Measurements from ENCODE around the gene TOMM40. TPM values are rescaled to one million over a fixed set of nuclear protein-coding genes. Genes with fewer than 3 reads are reported as not detected.

TOMM40 gene
- total and polyA plus RNA-seq, 9 of the 15 experiments (the other 6 are each of a cell fraction or from before 2014, with no cell fraction given) = 0.89 to 290 (median 160) TPM

DNA sequence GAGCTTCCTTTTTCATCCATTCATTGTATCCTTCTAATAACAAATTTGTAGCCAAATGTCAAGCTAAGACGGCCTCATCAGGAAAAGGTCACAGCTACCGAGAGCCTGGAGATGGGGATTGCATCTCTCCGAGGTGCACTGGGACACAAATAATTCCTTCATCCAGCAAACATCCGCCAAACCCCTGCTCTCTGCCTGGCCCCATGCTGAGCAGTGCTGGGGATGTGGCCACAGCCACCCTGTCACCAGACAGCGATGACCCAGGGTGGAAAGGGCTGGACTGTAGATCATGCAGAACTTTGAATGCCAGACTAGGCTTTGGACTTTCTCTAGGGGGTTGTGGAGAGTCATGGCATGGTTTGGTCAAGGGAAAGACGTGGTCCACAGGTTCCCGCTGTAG, 1.9 kb downstream of the TOMM40 start:
- peaks cover 6% of the 10 kb centered on the region; the same call in 1 of the 2 replicates for H4K20me1 ChIP-seq (replicated peaks; ENCODE audit: control insufficient read depth, insufficient read depth, low read length)
- peaks cover 3% of the 10 kb centered on the region for H3K9me1 ChIP-seq (ENCODE audit: control insufficient read depth, insufficient read depth, low read length)
- FAIRE-seq (no peak), DNase-seq (ENCODE audit: extremely low read depth in 1 of 4, low spot score in 3 of 4) (no peak), ATAC-seq (no peak)
- peaks cover 69% of the 10 kb centered on the region for H3K36me3 ChIP-seq (ENCODE audit: control insufficient read depth, insufficient read depth, low read length)
- ChIA-PET POLR2A (interaction anchor here (1.2 to 1.3 kb wide), 3 partner anchors 12 to 17 kb away, joined by 3 to 4 read pairs (median 4); partner anchors contain the start of gene APOE), CTCF (ENCODE audit: low intra/inter-chr PET ratio) (interaction anchor here (0.6 kb wide), 1 partner anchor 230 kb away, joined by 3 read pairs; no protein-coding TSS in a partner anchor)
- in situ Hi-C loops (cut with MboI) = loop anchor here (10.0 kb wide), 1 partner anchor 162 kb away; no protein-coding TSS in a partner anchor
- TF ChIP-seq CTBP1 (IDR thresholded peaks at IDR 0.05; ENCODE audit: borderline replicate concordance) = no peak
- TF ChIP-seq BRCA1 (IDR thresholded peaks at IDR 0.05) = no peak
- TF ChIP-seq BRCA1 (CRISPR knock-in tag; IDR thresholded peaks at IDR 0.05) = peak; percentile 63; the same call in 1 of the 2 replicates
- no peak for TF ChIP-seq POLR2B (IDR thresholded peaks at IDR 0.05; ENCODE audit: low read depth, partially characterized antibody)
- no peaks in the 10 kb centered on the region; the same call in 1 of the 2 replicates for H3K9me3 ChIP-seq (replicated peaks; ENCODE audit: control insufficient read depth, insufficient read depth, low read depth, low read length)
- peak overlapping the region; percentile 95; the same call in 1 of the 3 replicates for H3K27ac ChIP-seq (ENCODE audit: extremely low read depth, low read depth, low read length)
- peaks cover 17 to 38% of the 10 kb centered on the region in 2 experiments for H3K4me1 ChIP-seq (replicated peaks in 1 of 2; ENCODE audit: control insufficient read depth in 2 of 2, insufficient read depth in 2 of 2, low read length in 2 of 2)
- WGBS (ENCODE audit: insufficient coverage, low coverage, missing lambda C conversion rate) = 89% methylated on average over 7 of the region's 7 CpGs
- peak overlapping the region; percentile 100 for H3K4me3 ChIP-seq
- H3K4me2 ChIP-seq (ENCODE audit: insufficient read depth, low read length) = peak overlapping the region; percentile 99; the same call in 1 of the 2 replicates
- intact Hi-C loops (cut with micrococcal nuclease) = no loop called here
- H3K79me2 ChIP-seq (ENCODE audit: control insufficient read depth, insufficient read depth, low read length) = peaks cover 61% of the 10 kb centered on the region
- peak overlapping the region; percentile 98 to 100 for H3K9ac ChIP-seq (ENCODE audit: insufficient read depth in 1 of 2, low read depth in 2 of 2, low read length in 2 of 2)
- H2AFZ ChIP-seq (ENCODE audit: low read depth, low read length) = no peak overlapping the region
- BruUV-seq (replicated peaks) = no TSS peak
- no peaks in the 10 kb centered on the region for H3K27me3 ChIP-seq (ENCODE audit: control insufficient read depth in 2 of 2, insufficient read depth in 2 of 2, low read length in 2 of 2)

DNA sequence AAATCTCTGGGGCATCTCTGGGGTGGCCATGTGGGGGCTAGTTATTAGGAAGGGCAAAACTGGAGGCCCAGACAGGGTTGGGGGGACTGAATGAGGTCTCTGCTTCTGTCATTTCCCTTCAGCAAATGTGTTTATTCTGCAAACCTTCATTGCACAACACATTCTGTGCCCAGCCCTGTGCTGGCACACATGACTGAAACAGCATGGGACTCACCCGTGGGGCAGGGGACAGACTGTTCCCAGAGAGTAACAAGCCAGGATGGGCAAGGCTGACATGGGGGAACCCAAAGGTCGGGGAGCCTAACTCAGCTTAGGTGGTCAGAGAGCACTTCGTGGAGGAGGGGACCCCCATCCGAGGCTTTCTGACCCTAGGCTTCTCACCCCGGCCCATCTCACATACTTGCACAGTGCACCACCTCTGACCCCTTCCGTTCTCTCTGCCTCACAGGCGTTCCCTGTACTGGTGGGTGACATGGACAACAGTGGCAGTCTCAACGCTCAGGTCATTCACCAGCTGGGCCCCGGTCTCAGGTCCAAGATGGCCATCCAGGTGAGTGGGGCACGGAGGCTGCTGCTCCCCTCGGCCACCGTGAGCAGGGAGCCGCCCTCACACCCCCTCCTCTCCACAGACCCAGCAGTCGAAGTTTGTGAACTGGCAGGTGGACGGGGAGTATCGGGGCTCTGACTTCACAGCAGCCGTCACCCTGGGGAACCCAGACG, 2.4 kb downstream of the TOMM40 start:
- ChIA-PET CTCF (ENCODE audit: low intra/inter-chr PET ratio) (no interaction called here), POLR2A (interaction anchor here (1.2 to 1.9 kb wide), 4 partner anchors 11 to 17 kb away, joined by 3 to 11 read pairs (median 4); partner anchors contain the start of gene APOE)
- Histone ChIP-seq H3K9me3 (replicated peaks; ENCODE audit: control insufficient read depth, insufficient read depth, low read depth, low read length) (no peaks in the 10 kb centered on the region; the same call in 1 of the 2 replicates), H2AFZ (ENCODE audit: low read depth, low read length) (no peak overlapping the region), H3K4me3 (no peak overlapping the region), H4K20me1 (replicated peaks; ENCODE audit: control insufficient read depth, insufficient read depth, low read length) (peaks cover 6% of the 10 kb centered on the region; the same call in 1 of the 2 replicates), H3K27me3 (ENCODE audit: control insufficient read depth in 2 of 2, insufficient read depth in 2 of 2, low read length in 2 of 2) (no peaks in the 10 kb centered on the region), H3K9me1 (ENCODE audit: control insufficient read depth, insufficient read depth, low read length) (peaks cover 3% of the 10 kb centered on the region), H3K36me3 (ENCODE audit: control insufficient read depth, insufficient read depth, low read length) (peaks cover 73% of the 10 kb centered on the region), H3K4me2 (ENCODE audit: insufficient read depth, low read length) (no peak overlapping the region), H3K4me1 (replicated peaks in 1 of 2; ENCODE audit: control insufficient read depth in 2 of 2, insufficient read depth in 2 of 2, low read length in 2 of 2) (peaks cover 17 to 41% of the 10 kb centered on the region in 2 experiments), H3K79me2 (ENCODE audit: control insufficient read depth, insufficient read depth, low read length) (peaks cover 64% of the 10 kb centered on the region), H3K9ac (ENCODE audit: insufficient read depth in 1 of 2, low read depth in 2 of 2, low read length in 2 of 2) (peak overlapping the region in 1 of 2 experiments; percentile 77; a peak in 2 of 4 replicates), H3K27ac (ENCODE audit: extremely low read depth, low read depth, low read length) (no peak overlapping the region)
- intact Hi-C loops (cut with micrococcal nuclease) = no loop called here
- WGBS (ENCODE audit: insufficient coverage, low coverage, missing lambda C conversion rate) = 95% methylated on average over 17 of the region's 18 CpGs
- in situ Hi-C loops (cut with MboI) = loop anchor here (10.0 kb wide), 1 partner anchor 161 kb away; no protein-coding TSS in a partner anchor
- no TSS peak for BruUV-seq (replicated peaks)
- ATAC-seq = no peak
- no peak for DNase-seq (ENCODE audit: extremely low read depth in 1 of 4, low spot score in 3 of 4)
- FAIRE-seq = no peak
- TF ChIP-seq MYBL2 (IDR thresholded peaks at IDR 0.05; ENCODE audit: low read depth) (no peak), MYBL2 (CRISPR knock-in tag; IDR thresholded peaks at IDR 0.05; ENCODE audit: borderline replicate concordance) (no peak), RBFOX2 (IDR thresholded peaks at IDR 0.05; ENCODE audit: low read depth, low read length) (peak; percentile 62), TAF15 (IDR thresholded peaks at IDR 0.05; ENCODE audit: low read depth, low read length) (0 out of 2 replicates have a peak, but pooled peaks have one; percentile 44), ZNF143 (CRISPR knock-in tag; IDR thresholded peaks at IDR 0.05) (0 out of 2 replicates have a peak, but pooled peaks have one; percentile 28)
- TF ChIP-seq, protein P1, sequence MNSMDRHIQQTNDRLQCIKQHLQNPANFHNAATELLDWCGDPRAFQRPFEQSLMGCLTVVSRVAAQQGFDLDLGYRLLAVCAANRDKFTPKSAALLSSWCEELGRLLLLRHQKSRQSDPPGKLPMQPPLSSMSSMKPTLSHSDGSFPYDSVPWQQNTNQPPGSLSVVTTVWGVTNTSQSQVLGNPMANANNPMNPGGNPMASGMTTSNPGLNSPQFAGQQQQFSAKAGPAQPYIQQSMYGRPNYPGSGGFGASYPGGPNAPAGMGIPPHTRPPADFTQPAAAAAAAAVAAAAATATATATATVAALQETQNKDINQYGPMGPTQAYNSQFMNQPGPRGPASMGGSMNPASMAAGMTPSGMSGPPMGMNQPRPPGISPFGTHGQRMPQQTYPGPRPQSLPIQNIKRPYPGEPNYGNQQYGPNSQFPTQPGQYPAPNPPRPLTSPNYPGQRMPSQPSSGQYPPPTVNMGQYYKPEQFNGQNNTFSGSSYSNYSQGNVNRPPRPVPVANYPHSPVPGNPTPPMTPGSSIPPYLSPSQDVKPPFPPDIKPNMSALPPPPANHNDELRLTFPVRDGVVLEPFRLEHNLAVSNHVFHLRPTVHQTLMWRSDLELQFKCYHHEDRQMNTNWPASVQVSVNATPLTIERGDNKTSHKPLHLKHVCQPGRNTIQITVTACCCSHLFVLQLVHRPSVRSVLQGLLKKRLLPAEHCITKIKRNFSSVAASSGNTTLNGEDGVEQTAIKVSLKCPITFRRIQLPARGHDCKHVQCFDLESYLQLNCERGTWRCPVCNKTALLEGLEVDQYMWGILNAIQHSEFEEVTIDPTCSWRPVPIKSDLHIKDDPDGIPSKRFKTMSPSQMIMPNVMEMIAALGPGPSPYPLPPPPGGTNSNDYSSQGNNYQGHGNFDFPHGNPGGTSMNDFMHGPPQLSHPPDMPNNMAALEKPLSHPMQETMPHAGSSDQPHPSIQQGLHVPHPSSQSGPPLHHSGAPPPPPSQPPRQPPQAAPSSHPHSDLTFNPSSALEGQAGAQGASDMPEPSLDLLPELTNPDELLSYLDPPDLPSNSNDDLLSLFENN (IDR thresholded peaks at IDR 0.05; ENCODE audit: low read depth in 2 of 2, low read length in 2 of 2) = no peak

Data from K562 (cell line).